ENCODE measurements around the gene BAG1. TPM values are rescaled to one million over a fixed set of nuclear protein-coding genes. Genes with fewer than 3 reads are reported as not detected.
A peak's percentile ranks its signal among the peaks of the same experiment; 100 is the strongest.

Gene BAG1
- total RNA-seq, 2 experiments from 2014 or later, result 56.3 to 57.1 TPM

DNA sequence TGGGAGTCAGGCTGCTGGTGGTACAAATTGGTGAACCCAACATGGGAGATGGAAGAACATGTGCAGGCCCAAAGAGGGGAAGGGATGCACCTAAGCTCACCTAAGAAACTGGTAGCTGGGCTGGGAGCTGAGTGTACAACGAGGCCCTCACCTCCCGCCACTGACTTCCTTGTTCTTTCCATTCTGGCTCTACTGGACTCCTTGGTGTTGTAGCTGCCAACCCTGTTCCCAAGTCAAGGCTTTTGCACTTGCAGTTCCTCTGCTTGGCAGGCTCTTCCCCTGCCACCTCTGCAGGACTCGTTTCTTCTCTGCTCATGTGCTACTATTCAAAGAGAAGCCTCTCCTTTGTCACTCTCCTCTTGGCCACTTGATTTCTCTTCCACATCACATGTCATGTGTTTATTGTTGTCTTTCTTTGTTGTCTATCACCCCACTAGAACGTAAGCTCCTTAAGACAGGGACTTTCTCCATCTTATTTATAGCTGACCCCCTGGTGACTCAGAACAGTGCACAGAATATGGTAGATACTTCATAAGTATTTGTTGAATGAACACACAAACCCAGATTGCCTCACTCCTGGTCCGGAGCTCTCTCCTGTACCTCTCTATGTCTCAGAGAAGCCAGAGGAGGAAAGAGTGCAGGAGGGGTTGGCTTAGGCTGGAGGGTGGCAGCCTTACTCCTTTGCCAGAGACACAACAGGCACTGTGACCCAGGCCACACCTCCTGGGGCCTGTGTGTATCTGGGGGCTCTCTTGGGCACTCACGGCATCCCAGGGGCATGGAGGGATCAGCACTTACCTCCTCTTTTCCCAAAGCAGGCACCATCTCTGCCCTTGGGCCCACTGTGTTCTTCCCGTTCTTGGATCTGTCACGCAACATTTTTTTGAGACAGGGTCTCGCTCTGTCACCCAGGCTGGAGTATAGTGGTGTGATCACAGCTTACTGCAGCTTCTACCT, 29.7 kb downstream of the BAG1 start:
- Mint-ChIP-seq H3K9me3 (no peaks in the 10 kb centered on the region), H3K36me3 (ENCODE audit: low read depth) (no peaks in the 10 kb centered on the region), H3K4me1 (no peaks in the 10 kb centered on the region), H3K27ac (no peak overlapping the region), H3K27me3 (peaks cover 8% of the 10 kb centered on the region), H3K4me3 (no peak overlapping the region)
- POLR2A ChIA-PET, result interaction anchor here (0.7 to 1.6 kb wide), 4 partner anchors 8 to 233 kb away, joined by 3 read pairs; partner anchors contain the start of gene APTX
- CTCF ChIA-PET, result interaction anchor here (1.0 to 1.5 kb wide), 2 partner anchors 9 to 64 kb away, joined by 3 to 4 read pairs; no protein-coding TSS in a partner anchor
- no peak for DNase-seq

DNA sequence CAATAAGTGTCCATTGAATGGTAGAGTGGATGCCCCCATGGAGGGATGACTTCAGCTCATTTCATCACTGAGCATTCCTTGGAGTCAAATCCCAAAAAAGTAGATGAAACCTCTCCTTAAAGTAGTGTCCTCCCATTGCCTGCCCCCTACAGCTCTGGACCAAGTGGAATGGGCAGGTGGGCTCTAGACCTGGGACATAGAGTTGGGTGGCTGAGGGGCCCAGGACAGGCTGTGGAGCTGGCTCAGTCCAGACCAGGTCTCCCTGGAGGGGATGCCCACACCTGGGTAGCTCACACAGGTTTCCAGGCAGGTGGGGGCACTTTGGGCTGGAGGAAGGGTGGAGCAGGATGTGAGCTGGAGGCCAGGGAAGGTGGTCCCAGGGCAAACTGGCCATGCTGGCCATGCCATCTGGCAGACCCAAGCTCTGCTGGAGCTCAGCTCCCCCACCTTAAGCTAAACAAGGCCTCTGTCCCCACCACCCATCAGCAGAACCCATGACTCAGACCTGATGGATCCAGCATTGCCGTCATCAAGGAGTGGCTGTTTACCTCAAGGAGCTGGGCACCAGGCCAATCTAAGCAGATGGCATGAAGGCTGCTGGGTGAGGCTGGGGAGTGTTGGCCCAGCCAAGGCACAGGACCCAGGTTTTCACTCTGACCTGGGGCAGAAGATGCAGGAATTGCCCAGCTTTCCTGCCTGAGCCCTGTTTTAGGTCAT, 30.7 kb downstream of the BAG1 start:
- no peak overlapping the region for H3K27ac Mint-ChIP-seq
- CTCF ChIA-PET, result interaction anchor here (1.1 to 1.5 kb wide), 2 partner anchors 9 to 63 kb away, joined by 3 read pairs; no protein-coding TSS in a partner anchor
- H3K27me3 Mint-ChIP-seq, result peaks cover 8% of the 10 kb centered on the region
- no peaks in the 10 kb centered on the region for H3K36me3 Mint-ChIP-seq (ENCODE audit: low read depth)
- POLR2A ChIA-PET, result interaction anchor here (1.1 to 1.8 kb wide), 4 partner anchors 25 to 232 kb away, joined by 3 to 4 read pairs (median 3); partner anchors contain the start of gene APTX
- H3K4me1 Mint-ChIP-seq, result no peaks in the 10 kb centered on the region
- H3K4me3 Mint-ChIP-seq, result no peak overlapping the region
- H3K9me3 Mint-ChIP-seq, result no peaks in the 10 kb centered on the region
- no peak for DNase-seq

DNA sequence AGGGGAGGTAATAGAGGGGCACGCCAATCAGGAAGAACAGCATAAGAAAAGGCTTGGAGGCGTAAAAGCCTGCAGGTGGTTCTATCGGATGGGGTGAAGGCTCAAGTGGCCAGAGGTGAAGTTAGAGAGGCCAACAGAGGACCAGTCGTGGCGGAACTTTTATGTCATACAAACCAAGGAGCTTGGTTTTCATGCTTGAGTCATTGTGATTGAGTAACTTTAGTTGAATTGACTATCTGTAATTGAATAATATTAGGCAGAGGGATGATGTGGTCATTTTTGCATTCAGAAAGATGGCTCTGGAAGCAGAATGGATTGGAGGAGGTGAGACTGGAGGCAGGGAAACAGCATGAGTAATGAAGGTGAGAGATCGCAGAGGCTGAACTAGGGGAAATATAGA, 31.7 kb downstream of the BAG1 start:
- Mint-ChIP-seq H3K4me3 (no peak overlapping the region), H3K4me1 (no peaks in the 10 kb centered on the region), H3K9me3 (no peaks in the 10 kb centered on the region), H3K27me3 (peaks cover 8% of the 10 kb centered on the region), H3K36me3 (ENCODE audit: low read depth) (no peaks in the 10 kb centered on the region), H3K27ac (no peak overlapping the region)
- POLR2A ChIA-PET, result interaction anchor here (1.2 to 1.8 kb wide), 2 partner anchors 26 to 65 kb away, joined by 3 to 4 read pairs; no protein-coding TSS in a partner anchor
- CTCF ChIA-PET, result interaction anchor here (1.1 to 1.5 kb wide), 2 partner anchors 8 to 62 kb away, joined by 3 read pairs; no protein-coding TSS in a partner anchor
- DNase-seq, result no peak

DNA sequence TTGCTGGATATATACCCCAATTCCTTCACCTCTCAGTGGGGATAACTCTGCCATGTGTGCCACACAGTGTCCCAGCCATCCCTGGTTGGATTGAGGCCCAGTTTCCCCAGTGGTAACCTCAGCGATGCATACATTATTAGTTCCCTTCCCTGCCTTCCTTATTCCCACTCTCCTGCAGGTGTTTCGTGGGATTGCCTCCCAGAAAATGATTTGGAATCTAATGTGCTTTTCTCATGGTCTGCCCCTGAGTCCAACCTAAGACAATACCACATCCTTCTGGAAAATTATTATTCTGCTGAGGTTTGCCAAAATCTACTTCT, 32.9 kb downstream of the BAG1 start:
- DNase-seq, result no peak
- CTCF ChIA-PET, result interaction anchor here (1.3 kb wide), 1 partner anchor 9 kb away, joined by 3 read pairs; no protein-coding TSS in a partner anchor
- H3K4me1 Mint-ChIP-seq, result peaks cover 5% of the 10 kb centered on the region
- H3K27me3 Mint-ChIP-seq, result peaks cover 8% of the 10 kb centered on the region
- no peak overlapping the region for H3K4me3 Mint-ChIP-seq
- H3K27ac Mint-ChIP-seq, result no peak overlapping the region
- no peaks in the 10 kb centered on the region for H3K36me3 Mint-ChIP-seq (ENCODE audit: low read depth)
- no peaks in the 10 kb centered on the region for H3K9me3 Mint-ChIP-seq
- POLR2A ChIA-PET, result interaction anchor here (1.1 kb wide), 1 partner anchor 156 kb away, joined by 3 read pairs; no protein-coding TSS in a partner anchor

DNA sequence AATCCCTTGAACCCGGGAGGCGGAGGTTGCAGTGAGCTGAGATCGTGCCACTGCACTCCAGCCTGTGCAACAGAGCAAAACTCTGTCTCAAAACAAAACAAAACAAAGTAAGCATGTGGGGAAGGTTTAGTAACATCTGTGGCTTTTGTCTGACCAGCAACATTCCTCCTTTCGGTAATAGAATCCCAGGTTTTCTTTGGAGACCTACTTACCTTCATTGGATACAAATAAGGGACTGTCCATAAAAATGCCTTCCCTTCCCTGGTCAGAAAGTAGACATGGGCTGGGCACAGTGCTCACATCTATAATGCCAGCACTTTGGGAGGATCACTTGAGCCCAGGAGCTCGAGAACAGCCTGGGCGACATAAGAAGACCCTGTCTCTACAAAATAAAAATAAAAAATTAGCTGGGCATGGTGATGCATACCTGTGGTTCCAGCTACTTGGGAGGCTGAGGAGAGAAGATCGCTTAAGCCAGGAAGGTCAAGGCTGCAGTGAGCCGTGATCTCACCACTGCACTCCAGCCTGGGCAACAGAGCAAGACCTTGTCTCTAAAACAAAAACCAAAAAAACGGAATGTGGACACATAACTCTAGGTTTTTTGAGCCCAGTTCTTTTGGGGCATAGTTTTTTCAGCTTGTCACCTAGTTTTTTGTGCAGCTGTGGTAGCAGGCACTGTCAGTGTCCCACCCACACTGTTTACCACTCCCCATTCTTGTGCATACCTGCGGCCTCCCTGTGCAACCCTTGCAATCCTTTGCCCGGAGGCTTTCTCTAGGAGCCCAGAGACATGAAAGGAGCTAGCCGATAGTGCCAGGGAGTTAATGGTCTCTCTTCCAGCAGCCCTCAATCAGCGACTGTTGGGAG, 33.5 kb downstream of the BAG1 start:
- CTCF ChIA-PET, result interaction anchor here (1.3 kb wide), 1 partner anchor 10 kb away, joined by 3 read pairs; no protein-coding TSS in a partner anchor
- H3K4me3 Mint-ChIP-seq, result no peak overlapping the region
- peaks cover 10% of the 10 kb centered on the region for H3K4me1 Mint-ChIP-seq
- POLR2A ChIA-PET, result interaction anchor here (1.1 kb wide), 1 partner anchor 155 kb away, joined by 3 read pairs; no protein-coding TSS in a partner anchor
- no peaks in the 10 kb centered on the region for H3K36me3 Mint-ChIP-seq (ENCODE audit: low read depth)
- no peaks in the 10 kb centered on the region for H3K9me3 Mint-ChIP-seq
- H3K27me3 Mint-ChIP-seq, result peaks cover 7% of the 10 kb centered on the region
- H3K27ac Mint-ChIP-seq, result no peak overlapping the region
- no peak for DNase-seq

DNA sequence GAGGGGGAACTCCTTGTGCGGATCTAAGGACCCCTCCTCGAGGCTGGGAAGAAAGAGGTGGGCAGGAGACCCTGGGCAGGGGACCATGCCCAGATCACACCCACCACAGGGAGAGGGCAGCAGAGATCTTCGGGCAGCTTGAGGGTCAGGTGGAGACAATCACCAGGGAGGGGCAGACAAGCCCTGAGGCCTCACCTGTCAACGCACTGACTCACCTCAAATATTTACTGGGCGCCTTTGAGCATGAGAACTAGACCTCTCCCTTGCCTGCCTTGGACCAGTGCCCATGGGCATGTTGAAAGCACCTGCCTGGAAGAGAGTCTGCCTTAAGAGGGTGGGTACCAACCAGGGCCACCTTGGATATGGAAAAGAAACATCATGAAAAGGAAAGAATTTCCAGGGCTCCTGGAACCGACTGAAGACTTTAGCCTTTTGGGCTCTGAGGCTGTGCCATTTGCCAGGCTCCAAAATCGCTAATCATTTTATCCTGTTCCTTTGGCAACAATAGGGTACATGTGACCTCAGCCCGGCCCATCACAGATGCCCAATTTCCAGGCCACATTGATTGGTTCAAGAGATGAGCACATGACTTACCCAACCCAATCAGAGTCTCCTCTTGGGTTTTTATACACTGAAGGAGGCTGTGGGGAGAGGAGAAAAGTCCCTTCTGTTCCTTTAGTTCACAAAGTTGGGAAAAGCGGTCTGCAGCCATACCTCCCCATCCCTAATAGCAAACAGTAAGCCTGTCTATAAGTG, 35.0 kb downstream of the BAG1 start:
- H3K4me1 Mint-ChIP-seq, result peaks cover 22% of the 10 kb centered on the region
- CTCF ChIA-PET, result no interaction called here
- H3K9me3 Mint-ChIP-seq, result no peaks in the 10 kb centered on the region
- H3K27ac Mint-ChIP-seq, result no peak overlapping the region
- H3K4me3 Mint-ChIP-seq, result no peak overlapping the region
- H3K27me3 Mint-ChIP-seq, result peaks cover under 1% of the 10 kb centered on the region
- no peaks in the 10 kb centered on the region for H3K36me3 Mint-ChIP-seq (ENCODE audit: low read depth)
- POLR2A ChIA-PET, result no interaction called here
- no peak for DNase-seq

DNA sequence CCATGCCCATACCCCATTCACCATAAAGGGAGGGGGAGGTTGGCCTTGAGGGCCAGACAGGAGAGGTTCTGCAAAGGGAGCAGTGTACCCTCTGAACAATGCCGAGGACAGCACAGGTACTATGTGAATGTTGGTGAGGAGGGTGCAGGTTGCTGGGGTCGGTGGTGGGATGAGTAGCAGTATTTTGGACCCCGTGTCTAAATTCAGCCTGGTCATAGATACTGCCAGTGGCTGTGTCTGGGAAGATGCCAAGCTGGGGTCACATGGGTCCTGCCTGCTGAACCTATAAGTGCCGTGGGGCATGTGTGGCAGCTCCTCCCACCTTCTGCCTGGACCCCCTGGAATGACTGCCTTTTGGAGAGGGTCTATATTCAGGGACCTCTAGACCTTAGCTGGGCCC, 35.9 kb downstream of the BAG1 start:
- Mint-ChIP-seq H3K27ac (no peak overlapping the region), H3K27me3 (no peaks in the 10 kb centered on the region), H3K4me1 (peaks cover 23% of the 10 kb centered on the region), H3K36me3 (ENCODE audit: low read depth) (no peaks in the 10 kb centered on the region), H3K4me3 (no peak overlapping the region), H3K9me3 (no peaks in the 10 kb centered on the region)
- no peak for DNase-seq
- ChIA-PET CTCF (interaction anchor here (0.5 to 3.6 kb wide), 2 partner anchors 149 to 188 kb away, joined by 3 to 26 read pairs; no protein-coding TSS in a partner anchor), POLR2A (no interaction called here)

DNA sequence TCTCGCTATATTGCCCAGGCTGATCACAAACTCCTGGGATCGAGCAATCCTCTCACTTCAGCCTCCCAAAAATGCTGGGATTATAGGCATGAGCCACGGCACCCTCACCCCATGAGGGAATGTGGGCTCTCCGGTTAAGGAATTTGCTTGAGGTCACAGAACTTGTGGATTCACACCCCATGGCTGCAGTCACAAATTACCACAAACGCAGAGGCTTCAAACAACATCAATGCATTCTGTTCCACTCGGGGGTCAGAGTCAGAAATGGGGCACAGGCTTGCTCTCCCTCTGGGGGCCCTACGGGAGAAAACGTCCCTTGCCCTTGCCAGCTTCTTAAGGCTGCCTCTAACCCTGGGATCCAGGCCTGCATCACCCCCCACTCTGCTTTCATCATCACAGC, 36.8 kb downstream of the BAG1 start:
- H3K27ac Mint-ChIP-seq, result no peak overlapping the region
- ChIA-PET POLR2A (interaction anchor here (1.6 kb wide), 1 partner anchor 58 kb away, joined by 4 read pairs; no protein-coding TSS in a partner anchor), CTCF (interaction anchor here (3.6 kb wide), 1 partner anchor 148 kb away, joined by 26 read pairs; no protein-coding TSS in a partner anchor)
- H3K36me3 Mint-ChIP-seq (ENCODE audit: low read depth), result no peaks in the 10 kb centered on the region
- no peaks in the 10 kb centered on the region for H3K27me3 Mint-ChIP-seq
- no peaks in the 10 kb centered on the region for H3K9me3 Mint-ChIP-seq
- no peak overlapping the region for H3K4me3 Mint-ChIP-seq
- peaks cover 23% of the 10 kb centered on the region for H3K4me1 Mint-ChIP-seq
- no peak for DNase-seq

DNA sequence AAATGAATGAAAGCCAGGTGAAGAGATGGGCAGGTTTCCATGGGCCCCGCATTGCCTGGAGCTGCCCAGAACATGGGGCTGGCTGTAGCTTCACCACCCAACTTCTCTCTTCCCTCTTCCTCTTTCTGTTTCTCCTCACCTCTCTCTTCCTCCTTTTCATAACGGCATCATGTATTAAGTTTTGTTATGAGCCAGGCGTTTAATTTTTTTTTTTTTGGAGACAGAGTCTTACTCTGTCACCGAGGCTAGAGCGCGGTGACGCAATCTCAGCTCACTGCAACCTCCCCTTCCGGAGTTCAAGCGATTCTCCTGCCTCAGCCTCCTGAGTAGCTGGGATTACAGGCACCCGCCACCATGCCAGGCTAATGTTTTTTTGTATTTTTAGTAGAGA, 37.5 kb downstream of the BAG1 start:
- CTCF ChIA-PET, result interaction anchor here (1.0 to 3.6 kb wide), 19 partner anchors 15 to 222 kb away, joined by 3 to 26 read pairs (median 5); partner anchors contain the start of genes B4GALT1 and SMU1
- no peaks in the 10 kb centered on the region for H3K36me3 Mint-ChIP-seq (ENCODE audit: low read depth)
- no peak for DNase-seq
- POLR2A ChIA-PET, result interaction anchor here (1.0 to 1.7 kb wide), 7 partner anchors 9 to 202 kb away, joined by 3 to 10 read pairs (median 3); partner anchors contain the start of genes B4GALT1, DNAJA1 and SPINK4
- no peaks in the 10 kb centered on the region for H3K27me3 Mint-ChIP-seq
- H3K9me3 Mint-ChIP-seq, result no peaks in the 10 kb centered on the region
- no peak overlapping the region for H3K27ac Mint-ChIP-seq
- peaks cover 23% of the 10 kb centered on the region for H3K4me1 Mint-ChIP-seq
- no peak overlapping the region for H3K4me3 Mint-ChIP-seq

DNA sequence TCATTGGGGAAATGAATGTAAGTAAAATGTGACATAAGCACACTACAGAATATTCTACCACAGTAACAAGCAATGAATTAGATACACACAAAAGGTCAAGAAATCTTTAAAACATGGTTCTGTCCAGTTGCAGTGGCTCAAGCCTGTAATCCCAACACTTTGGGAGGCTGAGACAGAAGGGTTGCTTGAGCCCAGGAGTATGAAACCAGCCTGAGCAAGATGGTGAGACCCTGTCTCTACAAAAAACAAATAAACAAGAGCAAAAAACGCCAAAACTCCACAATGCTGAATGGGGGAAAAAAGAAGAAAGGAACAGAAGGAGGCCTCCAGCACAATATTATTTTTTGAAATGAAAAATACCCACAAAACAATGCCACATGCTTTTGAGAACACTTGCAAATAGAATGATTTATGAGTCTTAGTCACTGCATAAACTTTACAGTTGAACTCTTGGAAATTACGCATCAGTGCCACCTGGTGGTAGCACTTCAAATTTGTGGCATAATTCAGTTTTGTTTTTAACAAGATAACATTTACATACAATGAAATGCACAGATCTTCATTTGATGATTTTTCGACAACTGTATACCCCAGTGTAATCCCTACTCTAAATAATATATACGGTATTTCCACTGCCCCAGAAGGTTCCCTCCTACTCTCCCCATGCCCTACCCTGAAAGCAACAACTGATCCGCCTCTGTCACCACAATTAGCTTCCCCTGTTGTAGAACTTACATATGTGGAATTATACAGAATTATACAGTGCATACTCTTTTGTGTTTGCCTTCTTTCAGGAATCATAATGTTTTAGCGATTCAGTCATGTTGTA, 39.0 kb downstream of the BAG1 start:
- Mint-ChIP-seq H3K9me3 (no peaks in the 10 kb centered on the region), H3K4me1 (peaks cover 36% of the 10 kb centered on the region), H3K36me3 (ENCODE audit: low read depth) (no peaks in the 10 kb centered on the region), H3K27ac (peak overlapping the region; percentile 24), H3K27me3 (no peaks in the 10 kb centered on the region), H3K4me3 (no peak overlapping the region)
- POLR2A ChIA-PET, result interaction anchor here (0.7 to 1.7 kb wide), 11 partner anchors 10 to 200 kb away, joined by 3 to 10 read pairs (median 3); partner anchors contain the start of genes B4GALT1, DNAJA1, NFX1 and SMU1
- DNase-seq, result peak; percentile 79
- CTCF ChIA-PET, result interaction anchor here (0.5 to 3.6 kb wide), 35 partner anchors 8 to 224 kb away, joined by 3 to 26 read pairs (median 4); partner anchors contain the start of genes APTX, B4GALT1 and SMU1

DNA sequence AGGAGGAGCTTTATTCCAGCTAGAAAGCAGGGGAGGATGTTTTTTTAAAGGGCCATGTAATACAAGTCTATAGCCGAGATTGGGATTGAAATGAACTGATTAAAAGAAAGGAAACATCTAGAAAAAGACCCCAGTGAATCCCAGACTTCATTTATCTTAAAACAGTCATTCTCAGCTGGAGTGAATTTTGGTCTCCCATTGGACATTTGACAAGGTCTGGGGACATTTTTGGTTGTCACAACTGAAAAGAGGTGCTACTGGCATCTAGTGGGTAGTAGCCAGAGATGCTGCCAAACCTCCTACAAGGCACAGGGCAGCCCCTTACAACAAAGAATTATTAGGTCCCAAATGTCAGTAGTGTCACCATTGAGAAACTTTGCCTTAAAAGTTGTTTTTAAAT, 40.8 kb downstream of the BAG1 start:
- no peak for DNase-seq
- Mint-ChIP-seq H3K4me1 (peaks cover 38% of the 10 kb centered on the region), H3K4me3 (no peak overlapping the region), H3K36me3 (ENCODE audit: low read depth) (no peaks in the 10 kb centered on the region), H3K27ac (no peak overlapping the region), H3K27me3 (peaks cover 2% of the 10 kb centered on the region), H3K9me3 (no peaks in the 10 kb centered on the region)
- POLR2A ChIA-PET, result no interaction called here
- CTCF ChIA-PET, result no interaction called here

Data from activated CD4-positive, alpha-beta memory T cell treated with anti-CD3 and anti-CD28 coated beads, Interleukin-2, amount 10 ng/mL, durations not matched to agents 7 days and 5 days (primary cell).